Stimulated activated CD4-positive, alpha-beta T cell treated with anti-CD3 and anti-CD28 coated beads, Interleukin-12 subunit alpha, Interleukin-12 subunit beta, amount 100 ng/mL, for 48 hours (primary cell): ENCODE data around the gene ABO.
"Not testable (repeated sequence)": the region's sequence is repeated elsewhere in the genome, so short reads cannot be mapped to it uniquely, and the experiment has no call there.

Experiments
- DNase-seq, 3 donors: peaks; one replicate each; pipeline ENCODE4 v3.0.0-alpha.2; 2020; ENCODE audit warnings: low read depth in 2 of 3, low spot score in 1 of 3

Gene ABO

DNA sequence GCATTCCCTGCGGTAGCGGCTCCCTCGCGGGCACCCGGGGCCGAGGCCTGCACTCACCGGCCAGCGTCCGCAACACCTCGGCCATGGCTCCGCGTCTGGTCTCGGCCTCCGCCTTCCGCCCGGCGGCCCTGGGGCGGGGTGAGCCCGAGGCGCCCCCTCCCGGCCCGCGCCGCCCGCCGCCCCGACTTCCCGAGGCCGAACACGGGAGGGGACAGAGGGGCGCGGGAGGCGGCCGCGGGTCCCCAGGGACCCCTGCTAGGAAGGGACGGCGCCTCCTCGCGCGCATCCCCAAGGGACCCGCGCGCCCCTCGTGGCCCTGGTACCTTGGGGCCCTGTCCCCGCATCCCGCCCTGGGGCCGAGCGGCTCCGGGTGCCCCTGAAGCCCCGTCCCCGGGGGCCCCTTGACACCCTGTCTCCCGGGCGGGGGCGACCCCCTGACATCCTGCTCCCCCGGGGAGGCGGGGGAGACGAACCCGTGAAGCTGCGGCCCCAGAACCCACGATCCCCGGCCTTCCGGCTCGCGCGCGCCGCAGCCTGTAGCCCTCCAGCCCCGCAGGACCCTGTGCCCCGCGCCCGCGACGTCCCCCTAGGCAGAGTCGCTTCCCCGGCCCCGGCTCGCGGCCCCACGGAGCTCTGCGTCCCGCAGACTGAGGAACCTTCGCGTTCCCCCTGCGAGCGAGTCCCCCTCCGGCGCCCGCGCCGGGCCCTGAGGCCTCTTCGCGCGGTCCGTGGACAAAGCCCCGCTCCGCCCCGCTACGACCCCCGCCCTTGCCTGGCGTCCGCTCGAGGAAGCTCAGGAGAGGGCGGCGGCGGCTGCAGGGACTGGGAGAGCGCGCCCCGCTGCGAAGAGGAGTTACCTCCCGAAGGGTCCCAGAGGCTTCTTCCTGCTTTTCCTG, at the start of gene ABO:
TSS of gene ABO (minus strand) at position 97 of the 896 bp plus-strand sequence.
- no peak for DNase-seq

DNA sequence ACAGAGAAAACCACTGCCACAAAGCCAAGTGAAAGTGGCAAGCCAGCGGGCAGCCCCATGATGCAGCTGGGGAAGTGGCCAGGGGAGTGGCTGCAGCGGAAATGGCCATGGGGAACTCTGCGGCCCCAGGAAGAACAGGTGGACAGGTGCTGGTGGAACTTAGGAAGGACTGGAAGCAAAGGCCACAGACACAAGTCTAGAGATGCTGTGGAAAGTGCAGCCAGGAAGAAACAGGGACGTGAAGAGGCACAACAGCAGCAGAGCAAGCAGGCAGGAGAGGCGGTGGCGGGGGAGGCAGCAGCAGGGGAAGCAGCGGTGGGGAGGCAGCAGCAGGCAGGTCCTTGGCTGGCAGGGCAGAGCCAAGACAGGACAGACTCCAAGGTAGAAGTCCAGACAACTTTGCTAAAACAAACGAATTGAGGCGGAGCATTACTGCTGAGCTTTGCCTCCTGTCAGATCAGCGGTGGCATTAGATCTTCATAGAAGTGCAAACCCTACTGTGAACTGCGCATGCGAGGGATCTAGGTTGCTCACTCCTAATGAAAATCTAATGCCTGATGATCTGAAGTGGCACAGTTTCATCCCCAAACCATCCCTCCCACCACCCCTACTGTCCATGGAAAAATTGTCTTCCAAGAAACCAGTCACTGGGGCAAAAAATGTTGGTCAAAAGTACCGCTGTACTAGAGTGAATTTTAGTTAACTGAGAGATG, 49.1 kb upstream of the ABO start:
- DNase-seq = no peak

DNA sequence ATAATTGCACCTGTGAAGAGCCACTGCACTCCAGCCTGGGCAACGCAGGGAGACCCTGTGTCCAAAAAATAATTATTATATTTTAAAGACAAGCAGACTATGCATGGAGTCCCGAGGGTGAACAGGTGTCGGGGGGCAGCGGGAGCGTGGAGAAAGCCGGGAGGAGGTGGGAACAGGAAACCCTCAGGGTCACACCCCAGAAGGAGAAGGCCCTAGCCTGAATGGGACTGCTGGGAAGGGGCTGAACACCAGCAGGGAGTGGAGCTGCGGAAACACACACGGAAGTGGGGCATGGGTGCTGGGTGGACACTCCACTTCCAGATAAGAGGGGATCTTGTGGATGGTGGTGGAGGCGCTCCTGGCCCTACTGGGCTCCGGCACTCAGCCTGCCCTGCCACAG, 48.2 kb upstream of the ABO start:
- no peak for DNase-seq

DNA sequence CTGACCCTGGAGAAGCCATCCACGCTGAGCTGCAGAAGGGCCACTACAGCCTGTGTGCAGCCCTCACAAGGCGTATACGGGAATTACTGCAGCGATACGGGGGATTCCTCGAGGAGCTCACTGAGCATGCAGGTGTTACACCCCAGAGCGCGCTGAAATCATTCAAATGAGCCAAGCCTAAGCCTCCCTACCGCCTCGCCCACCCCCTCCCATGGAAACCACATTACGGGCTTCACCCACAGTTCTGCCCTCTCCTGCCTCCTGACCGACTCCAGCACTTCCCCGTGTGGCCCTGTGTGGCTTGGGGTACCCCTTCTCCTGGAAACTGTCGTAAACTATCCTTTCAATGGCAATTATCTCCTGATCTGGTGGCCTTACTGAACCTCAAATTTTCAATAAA, 47.7 kb upstream of the ABO start:
- DNase-seq = no peak

DNA sequence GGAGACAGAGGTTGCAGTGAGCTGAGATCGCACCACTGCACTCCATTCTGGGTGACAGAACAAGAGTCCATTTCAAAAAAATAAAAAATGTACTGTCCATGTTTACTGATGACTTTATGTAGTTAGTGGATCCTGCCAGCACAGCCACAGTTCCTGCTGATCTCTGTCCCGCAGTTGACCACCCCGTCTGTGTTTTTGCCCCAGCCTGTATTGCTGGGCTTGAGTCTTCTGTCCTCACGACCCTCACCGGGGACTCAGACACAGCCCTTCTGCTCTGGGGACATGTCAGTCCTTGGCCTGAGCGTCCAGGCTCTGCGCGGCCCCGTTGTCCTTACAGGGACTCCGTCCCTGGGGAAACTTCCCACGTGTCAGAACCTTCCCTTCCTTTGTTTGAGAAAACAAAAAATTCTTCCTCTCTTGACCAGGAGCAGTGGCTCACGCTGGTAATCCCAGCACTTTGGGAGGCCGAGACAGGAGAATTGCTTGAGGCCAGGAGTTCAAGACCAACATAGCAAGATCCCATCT, 46.5 kb upstream of the ABO start:
- DNase-seq = no peak

DNA sequence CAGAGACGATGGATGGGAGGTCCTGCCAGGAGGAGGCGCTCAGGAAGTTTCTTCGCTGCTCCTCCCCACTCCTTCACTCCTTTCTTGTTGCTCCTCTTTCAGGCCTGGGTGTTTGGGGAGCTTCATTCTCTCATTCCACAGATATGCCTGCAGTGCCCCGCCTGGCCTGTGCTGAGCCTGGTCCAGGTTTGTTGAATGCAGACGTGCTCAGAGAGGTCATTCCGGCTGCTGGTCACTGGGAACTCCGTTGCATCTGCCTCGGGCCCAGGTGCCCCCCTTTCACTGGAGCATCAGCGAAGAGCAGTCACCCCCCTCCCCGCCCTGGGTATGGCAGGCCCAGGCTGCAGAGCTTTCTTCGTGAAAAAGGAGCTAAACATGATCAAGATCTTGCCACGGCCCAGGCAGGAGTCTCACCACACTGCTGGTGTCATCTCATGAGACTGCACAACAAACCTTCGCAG, 45.5 kb upstream of the ABO start:
- DNase-seq = no peak

DNA sequence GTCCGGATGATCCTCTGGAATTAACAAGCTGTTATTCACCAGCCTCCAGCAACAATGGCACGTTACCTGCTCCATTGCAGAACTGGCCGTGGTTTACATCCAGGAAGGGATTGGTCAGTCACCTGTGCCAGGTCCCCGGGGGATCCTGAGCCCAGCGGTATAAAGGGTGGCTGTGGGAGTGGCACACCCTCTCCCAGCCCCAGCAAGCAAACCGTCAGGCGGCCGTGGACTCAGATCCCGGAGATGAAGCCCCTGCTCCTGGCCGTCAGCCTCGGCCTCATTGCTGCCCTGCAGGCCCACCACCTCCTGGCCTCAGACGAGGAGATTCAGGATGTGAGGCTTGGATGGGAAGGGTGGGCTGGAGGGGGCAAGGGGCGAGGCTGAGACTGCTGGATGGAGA, 42.5 kb upstream of the ABO start:
- DNase-seq = not testable (repeated sequence)

DNA sequence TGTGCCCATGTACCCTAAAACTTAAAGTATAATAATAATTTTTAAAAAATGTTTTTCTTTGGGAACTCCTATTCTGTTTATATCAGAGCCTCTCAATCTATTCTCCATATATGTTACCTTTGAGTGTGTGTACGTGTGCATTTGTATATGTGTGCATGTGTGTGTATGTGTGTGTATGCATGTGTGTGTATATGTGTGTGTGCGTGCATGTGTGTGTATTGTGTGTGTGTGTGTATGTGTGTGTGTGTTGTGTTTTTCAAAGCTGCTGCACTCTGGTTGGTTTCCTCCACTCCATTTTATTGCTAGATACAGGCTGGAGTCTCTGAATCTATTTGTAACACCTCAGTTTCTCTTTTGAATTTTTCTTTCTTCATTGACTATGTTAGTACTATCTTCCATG, 41.0 kb upstream of the ABO start:
- no peak for DNase-seq

DNA sequence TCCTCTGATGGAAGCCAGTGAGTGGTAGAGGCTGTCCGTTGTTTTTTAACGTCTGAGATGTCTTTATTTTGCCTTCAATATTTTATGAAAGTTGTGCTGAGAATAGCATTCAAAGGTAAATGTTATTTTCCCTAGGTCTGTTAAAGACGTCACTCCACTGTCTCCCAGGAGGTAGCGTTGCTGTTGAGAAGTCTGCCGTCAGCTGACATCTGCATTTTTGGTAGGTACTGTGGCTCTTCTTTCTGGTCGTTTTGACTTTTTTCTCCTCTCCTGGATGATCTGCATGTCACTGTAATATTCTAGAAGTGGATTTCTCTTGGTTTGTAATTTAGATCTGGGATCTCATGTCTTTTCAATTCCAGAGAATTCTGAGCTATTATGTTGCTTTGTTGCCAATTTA, 34.6 kb upstream of the ABO start:
- DNase-seq = no peak

DNA sequence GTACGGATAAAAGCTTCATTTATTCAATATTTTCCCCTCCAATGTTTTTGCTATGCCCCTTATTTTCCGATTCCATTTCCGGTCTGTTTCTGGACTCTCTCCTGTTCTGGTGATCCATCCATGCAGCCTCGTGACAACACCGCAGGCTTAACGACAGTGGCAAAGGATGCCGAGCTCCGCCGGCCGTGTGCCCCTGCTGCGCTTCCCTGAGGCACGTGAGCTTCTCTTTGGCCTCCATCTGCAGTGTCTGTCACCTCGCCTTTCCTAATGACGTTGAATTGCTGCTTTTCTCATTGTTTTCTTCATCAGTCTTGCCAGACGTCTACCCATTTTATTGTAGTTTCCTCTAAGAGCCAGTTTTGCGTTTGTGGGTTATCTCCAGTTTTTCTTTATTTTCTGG, 32.3 kb upstream of the ABO start:
- DNase-seq = no peak

DNA sequence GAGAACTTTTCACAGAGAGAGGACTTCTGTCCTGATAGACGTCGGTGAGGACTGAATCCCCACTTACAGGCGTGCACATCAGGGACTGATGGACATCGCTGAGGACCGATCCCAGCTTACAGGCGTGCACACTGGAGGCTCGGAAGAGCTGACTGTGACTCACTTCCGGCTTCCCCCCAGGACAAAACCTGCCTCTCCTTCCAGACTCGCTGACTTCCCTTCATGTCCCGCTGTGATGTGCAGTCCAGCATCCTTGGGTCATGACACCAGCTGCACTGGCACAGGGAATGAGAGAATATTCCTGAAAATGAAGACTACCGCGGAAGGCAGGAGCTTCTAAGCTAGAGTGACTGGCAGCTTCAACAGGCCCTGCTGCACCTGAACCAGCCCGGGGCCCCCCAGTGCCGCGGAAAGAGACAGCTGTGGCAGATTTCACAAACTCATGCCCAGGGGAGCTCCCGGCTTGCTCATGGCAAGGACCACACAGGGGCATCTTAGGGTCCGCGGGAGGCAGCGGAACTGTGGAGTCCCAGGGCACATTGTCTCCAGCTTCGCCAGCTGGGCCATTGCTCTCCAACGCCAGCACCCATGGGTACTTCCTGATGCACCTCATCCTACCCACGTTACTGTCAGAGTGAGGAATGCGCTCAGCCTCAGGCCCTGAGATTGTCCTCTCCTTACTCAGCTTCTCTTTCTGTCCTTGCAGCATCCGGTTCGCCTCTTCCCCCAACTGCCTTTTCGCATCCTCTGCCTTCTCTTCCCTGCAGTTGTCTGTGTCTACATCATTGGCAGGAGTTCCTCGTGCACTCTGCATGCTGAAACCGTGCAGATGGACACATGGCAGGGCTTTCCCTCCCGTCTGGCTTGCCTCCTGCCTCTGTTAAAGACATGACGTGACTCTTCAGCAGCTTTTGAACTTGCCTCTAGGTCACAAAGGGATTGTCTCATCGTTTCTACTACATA, 31.5 kb upstream of the ABO start:
- DNase-seq = no peak

DNA sequence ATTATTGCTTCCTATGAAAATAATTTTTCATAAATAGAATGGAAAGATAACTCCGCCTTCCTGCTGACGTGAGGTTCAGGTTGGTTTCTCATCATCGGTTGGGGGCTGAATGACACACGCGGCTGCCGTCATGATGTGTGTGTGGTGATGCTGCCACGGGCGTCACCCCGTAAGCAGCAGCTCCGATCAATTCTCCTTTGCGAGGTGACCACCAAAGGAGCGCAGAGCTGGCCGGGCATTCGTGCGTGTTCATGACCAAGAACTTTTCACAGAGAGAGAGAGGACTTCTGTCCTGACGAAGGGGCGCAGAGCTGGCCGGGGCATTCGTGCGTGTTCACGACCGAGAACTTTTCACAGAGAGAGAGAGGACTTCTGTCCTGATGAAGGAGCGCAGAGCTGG, 30.7 kb upstream of the ABO start:
- DNase-seq = no peak

DNA sequence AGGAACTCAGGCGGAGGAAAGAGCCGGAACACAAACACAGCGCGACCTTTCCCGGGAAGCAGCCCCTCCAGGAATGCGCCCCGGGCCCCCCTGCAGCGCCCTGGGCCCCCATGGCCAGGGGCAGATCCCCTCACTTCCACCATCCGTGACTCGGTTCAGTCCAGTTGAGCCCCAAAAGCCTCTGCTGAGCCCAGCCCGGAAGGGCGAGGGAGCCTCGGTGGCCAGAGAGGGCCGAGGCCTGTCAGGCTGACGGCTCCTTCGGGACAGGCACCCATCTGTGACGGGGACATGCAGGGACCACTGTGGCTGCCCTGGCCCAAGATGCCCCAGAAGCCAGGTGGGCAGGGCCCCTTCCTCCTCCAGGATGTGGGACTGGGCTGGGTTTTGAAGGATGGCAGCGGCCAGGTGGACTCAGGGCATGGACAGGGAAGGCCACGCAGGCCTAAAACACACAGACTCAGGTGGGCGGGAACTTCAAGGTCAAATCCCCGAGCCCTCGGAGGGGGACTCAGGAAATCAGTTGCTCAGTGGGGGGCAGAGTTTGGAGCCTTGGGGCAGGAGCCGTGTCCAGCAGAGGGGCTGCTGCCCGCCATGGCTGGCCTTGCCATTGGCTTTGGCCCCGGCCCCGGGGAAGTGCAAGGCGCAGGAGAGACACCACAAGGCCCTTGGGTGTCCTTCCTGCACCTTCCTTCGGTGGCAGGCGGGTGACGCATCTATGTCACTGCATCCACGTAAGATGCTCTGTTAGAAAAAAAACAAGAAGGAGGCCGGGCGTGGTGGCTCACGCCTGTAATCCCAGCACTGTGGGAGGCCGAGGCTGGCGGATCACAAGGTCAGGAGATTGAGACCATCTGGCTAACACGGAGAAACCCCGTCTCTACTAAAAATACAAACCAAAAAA, 29.7 kb upstream of the ABO start:
- DNase-seq = no peak

DNA sequence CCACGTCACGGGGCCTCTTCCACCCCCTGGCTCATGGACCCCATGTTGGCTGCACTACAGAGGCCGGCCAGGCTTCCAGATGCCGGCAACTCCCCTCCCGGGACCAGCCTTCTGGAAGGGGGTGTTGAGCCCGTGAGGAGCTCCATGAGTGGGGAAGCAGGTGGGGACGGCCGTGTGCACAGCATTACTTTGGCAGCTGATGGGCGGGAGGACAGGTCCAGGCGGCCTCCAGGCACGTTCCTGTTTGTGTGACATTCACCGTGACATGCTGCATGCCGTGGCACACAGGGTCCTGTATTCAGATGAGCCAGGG, 29.1 kb upstream of the ABO start:
- no peak for DNase-seq

DNA sequence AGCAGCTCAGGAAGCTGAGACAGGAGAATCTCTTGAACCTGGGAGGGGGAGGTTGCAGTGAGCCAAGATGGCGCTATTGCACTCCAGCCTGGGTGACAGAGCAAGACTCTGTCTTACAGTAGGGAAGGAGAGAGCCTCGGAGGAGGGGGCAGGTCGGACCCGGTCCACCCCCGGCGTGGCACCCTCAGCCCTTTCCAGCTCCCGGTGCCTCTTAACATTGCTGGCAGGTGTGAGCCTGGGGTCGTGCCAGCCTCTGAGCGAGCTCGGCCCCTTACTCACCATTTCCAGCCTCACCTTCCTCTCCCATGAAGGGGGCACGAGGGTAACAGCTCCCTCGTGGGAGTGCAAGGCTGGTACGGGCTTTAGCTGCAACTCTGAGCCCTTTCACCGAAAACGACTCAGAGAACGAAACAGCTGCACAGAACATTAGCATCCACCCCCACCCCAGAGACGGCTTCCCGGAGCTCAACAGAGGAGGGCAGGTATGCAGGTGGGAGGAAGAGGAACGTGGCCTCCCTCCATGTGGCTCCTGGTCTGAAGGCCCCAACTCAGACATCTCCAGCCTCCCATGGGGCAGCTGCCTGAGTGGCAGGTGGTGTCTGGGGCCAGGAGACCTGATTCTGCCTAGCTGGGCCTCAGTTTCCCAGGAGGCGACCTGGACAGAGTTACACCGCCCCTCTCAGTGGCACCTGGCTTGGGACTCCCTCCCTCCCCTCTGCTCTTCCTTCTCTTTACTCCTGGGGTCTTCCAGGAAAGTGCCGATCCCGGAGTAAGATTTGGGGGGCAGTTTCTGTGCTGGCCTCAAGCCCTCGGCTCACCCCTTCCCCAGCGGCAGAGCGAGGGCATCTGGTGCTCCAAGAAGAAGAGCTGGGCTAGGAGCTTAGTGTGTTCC, 28.5 kb upstream of the ABO start:
- no peak for DNase-seq

DNA sequence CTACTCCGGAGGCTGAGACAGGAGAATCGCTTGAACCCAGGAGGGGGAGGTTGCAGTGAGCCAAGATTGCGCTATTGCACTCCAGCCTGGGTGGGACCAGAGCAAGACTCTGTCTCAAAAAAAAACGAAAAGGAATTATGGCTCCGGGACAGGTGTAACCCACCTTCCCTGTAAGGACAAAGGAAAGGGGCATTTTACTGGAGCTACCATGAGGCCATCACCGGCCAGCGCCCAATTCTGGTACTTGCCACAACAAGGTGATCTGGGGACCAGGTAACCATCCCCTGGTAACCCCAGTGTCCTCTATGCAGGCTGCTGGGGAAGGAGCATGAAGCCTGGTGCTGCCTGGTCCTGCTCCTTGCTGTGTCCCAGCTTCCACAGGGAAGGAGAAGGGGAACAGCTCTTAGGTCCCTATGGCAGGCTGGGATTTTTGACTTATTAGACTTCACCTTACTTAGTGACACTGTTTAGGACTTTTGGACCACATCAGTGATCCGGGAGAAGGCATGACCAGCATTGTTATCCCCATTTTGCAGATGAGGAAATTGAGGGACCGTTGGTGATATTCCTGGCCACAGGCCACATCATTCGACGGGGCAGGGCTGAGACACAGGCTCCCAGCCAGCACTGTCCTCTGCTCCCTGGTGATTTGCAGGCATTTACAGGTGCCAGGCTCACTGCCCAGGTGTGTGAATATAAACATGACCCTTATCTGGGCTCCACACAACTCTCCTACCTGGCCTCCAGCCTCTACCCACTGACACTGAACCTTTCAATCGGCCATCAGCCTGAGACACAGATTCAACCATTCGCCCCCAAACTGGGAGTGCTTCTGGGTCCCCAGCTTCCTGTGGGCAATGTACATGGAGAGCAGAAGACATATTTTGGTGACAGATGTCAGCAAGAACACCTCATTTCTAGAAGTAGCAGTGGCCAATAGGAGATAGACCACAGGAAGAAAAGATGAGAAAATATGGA, 26.5 kb upstream of the ABO start:
- no peak for DNase-seq

DNA sequence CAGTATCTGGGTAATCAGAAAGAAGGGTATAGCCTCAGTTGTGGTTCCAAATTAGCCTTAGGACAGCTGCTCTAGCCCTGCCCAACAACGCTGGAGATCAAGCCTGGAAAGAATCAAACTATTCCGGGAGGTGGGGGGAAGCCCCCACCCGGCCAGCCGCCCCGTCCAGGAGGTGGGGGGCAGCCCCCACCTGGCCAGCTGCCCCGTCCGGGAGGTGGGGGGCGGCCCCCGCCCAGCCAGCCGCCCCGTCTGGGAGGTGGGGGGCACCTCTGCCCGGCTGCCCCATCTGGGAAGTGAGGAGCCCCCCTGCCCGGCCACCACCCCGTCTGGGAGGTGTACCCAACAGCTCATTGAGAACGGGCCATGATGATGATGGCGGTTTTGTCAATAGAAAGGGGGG, 25.0 kb upstream of the ABO start:
- not testable (repeated sequence) for DNase-seq

DNA sequence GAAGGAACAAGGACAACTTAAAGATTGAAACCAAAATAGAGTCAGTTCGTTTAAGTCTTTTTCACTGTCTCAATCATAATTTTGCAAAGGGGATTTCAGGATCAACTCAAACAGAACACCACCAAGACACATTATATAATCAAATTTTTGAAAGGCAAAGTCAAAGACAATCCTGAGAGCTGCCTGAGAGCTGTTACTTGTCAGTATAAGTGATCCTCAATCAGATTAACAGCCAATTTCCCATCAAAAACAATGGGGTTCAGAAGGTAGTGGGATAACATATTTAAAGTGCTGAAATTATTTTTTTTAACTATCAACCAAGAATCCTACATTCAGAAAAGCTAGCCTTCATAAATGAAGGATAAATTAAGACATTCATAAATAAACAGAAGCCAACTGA, 19.3 kb upstream of the ABO start:
- DNase-seq = no peak
